B cell (primary cell): ENCODE data around the gene PRKAG2. TPM values are rescaled to one million over a fixed set of nuclear protein-coding genes. Genes with fewer than 3 reads are reported as not detected.

Source experiments
- ATAC-seq: fragments of 200-7000 bp; cut with Tn5 transposase; one replicate; pipeline ENCODE4 v1.10.0; 2021; ENCODE audit warnings: low read depth, mild to moderate bottlenecking, moderate number of reproducible peaks, moderate library complexity
- CTCF ChIA-PET: fragments of 350-600 bp; sonication (Branson Sonifier 250); formaldehyde crosslinking; loops from one replicate; lab custom pipeline; 2021; ENCODE audit warnings: antibody characterized with exemption, inconsistent platforms; lab: Charles Lee
- POLR2A ChIA-PET: fragments of 350-600 bp; sonication (Branson Sonifier 250); formaldehyde crosslinking; loops from one replicate; lab custom pipeline; 2021; ENCODE audit warnings: antibody characterized with exemption; lab: Charles Lee
- DNase-seq: peaks from one replicate; pipeline ENCODE4 v3.0.0; 2013
- H2AFZ ChIP-seq: 2 replicates; pipeline ENCODE4 v1.6.1; 2012; ENCODE audit warnings: mild to moderate bottlenecking, low read depth, low read length; ENCODE audit not compliant: insufficient read depth, poor library complexity, severe bottlenecking
- H3K27ac ChIP-seq, 2 donors: 1 replicate in 1 of 2; 2 replicates in 1 of 2; pipeline ENCODE4 v1.5.1; 2012 to 2013; ENCODE audit warnings: low read length in 2 of 2, mild to moderate bottlenecking in 2 of 2, moderate library complexity in 1 of 2
- H3K27me3 ChIP-seq, 4 experiments: fragments of 200-600 bp in 1 of 4; sonication (generic) in 1 of 4; replicated peaks in 1 of 4; 1 replicate in 2 of 4; 2 replicates in 2 of 4; pipeline versions ENCODE4 v1.6.1 to v1.7.0; 2013 to 2016; ENCODE audit warnings: low read length in 3 of 4, mild to moderate bottlenecking in 2 of 4, mixed read lengths in 1 of 4, moderate library complexity in 1 of 4; ENCODE audit not compliant: insufficient read depth in 4 of 4, control insufficient read depth in 3 of 4; ENCODE audit errors: control extremely low read depth in 1 of 4
- H3K36me3 ChIP-seq, 2 experiments: replicated peaks in 1 of 2; 1 replicate in 1 of 2; 2 replicates in 1 of 2; pipeline versions ENCODE4 v1.6.1 to v1.7.1; 2013; ENCODE audit warnings: low read length in 1 of 2; ENCODE audit not compliant: insufficient read depth in 2 of 2, control insufficient read depth in 1 of 2; ENCODE audit errors: control extremely low read depth in 1 of 2, extremely low read depth in 1 of 2
- H3K4me1 ChIP-seq, 2 donors: fragments of 200-600 bp in 1 of 2; sonication (generic) in 1 of 2; 1 replicate in 1 of 2; 2 replicates in 1 of 2; pipeline versions ENCODE4 v1.5.1 to v1.6.1; 2013 to 2017; ENCODE audit warnings: low read length in 2 of 2; ENCODE audit not compliant: control insufficient read depth in 2 of 2, insufficient read depth in 2 of 2
- H3K4me2 ChIP-seq: replicated peaks from 2 replicates; pipeline ENCODE3; 2012; ENCODE audit warnings: mild to moderate bottlenecking, low read depth, low read length; ENCODE audit not compliant: poor library complexity, severe bottlenecking
- H3K4me3 ChIP-seq, 5 experiments: fragments of 200-600 bp in 1 of 5; sonication (generic) in 1 of 5; 1 replicate in 3 of 5; 2 replicates in 2 of 5; pipeline versions ENCODE4 v1.5.1 to v1.7.0; 2011 to 2016; ENCODE audit warnings: low read length in 4 of 5, mild to moderate bottlenecking in 4 of 5, low read depth in 2 of 5, control low read depth in 1 of 5, moderate library complexity in 1 of 5; ENCODE audit not compliant: insufficient read depth in 1 of 5; ENCODE audit errors: control extremely low read depth in 1 of 5, extremely low read depth in 1 of 5
- H3K79me2 ChIP-seq: fragments of 200-600 bp; sonication (generic); one replicate; pipeline ENCODE4 v1.6.0; 2016; ENCODE audit warnings: low read length; ENCODE audit not compliant: control insufficient read depth, insufficient read depth
- H3K9ac ChIP-seq: fragments of 200-600 bp; sonication (generic); 2 replicates; pipeline ENCODE4 v1.6.1; 2017; ENCODE audit warnings: mild to moderate bottlenecking, low read length, moderate library complexity
- H3K9me3 ChIP-seq, 3 donors: one replicate each; pipeline versions ENCODE4 v1.6.1 to v1.7.1; 2013; ENCODE audit warnings: low read length in 2 of 3; ENCODE audit not compliant: control insufficient read depth in 2 of 3, insufficient read depth in 1 of 3; ENCODE audit errors: control extremely low read depth in 1 of 3
- H4K20me1 ChIP-seq: 2 replicates; pipeline ENCODE4 v1.6.0; 2012; ENCODE audit warnings: mild to moderate bottlenecking, low read length; ENCODE audit not compliant: insufficient read depth, control insufficient read depth, poor library complexity, severe bottlenecking
- H3K27ac Mint-ChIP-seq: one replicate; pipeline ENCODE4 v1.8.0; 2021; ENCODE audit warnings: mixed read lengths
- H3K27me3 Mint-ChIP-seq: one replicate; pipeline ENCODE4 v1.8.0; 2021; ENCODE audit warnings: mixed read lengths
- H3K4me1 Mint-ChIP-seq: one replicate; pipeline ENCODE4 v1.8.0; 2021; ENCODE audit warnings: mixed read lengths
- H3K4me3 Mint-ChIP-seq: one replicate; pipeline ENCODE4 v1.8.0; 2021; ENCODE audit warnings: mixed read lengths
- H3K9me3 Mint-ChIP-seq: one replicate; pipeline ENCODE4 v1.8.0; 2022; ENCODE audit warnings: mixed read lengths; ENCODE audit not compliant: insufficient read depth
- CTCF ChIP-seq: fragments of 200-600 bp; IDR thresholded peaks from one replicate; pipeline ENCODE4 v1.8.0; 2022; ENCODE audit warnings: antibody characterized with exemption, mild to moderate bottlenecking
- EZH2 ChIP-seq: IDR thresholded peaks from 2 replicates; pipeline ENCODE4 v1.6.1; 2012; ENCODE audit warnings: borderline replicate concordance, low read depth, mild to moderate bottlenecking, moderate library complexity, low read length; ENCODE audit not compliant: insufficient read depth, poor library complexity, severe bottlenecking
- WGBS: methylation state at CpG from one replicate; pipeline ENCODE4 v1.1.5; 2013; ENCODE audit warnings: missing lambda C conversion rate; ENCODE audit not compliant: insufficient coverage; 5-methylcytosine and 5-hydroxymethylcytosine counted together
- intact Hi-C: fragments of 100-400 bp; cut with micrococcal nuclease; formaldehyde crosslinking; loops from one replicate; pipeline ENCODE4 v1.10.0; 2022
- polyA plus RNA-seq: library from polyadenylated mRNA; depleted of rRNA; stranded (reverse); fragments of >200 nt; gene quantifications from 2 replicates; pipeline ENCODE4 v1.2.3, GENCODE V29; 2012
- total RNA-seq, 2 donors: library from RNA; stranded (reverse); fragments of 120-200 nt in 1 of 2; gene quantifications; 1 replicate in 1 of 2; 2 replicates in 1 of 2; pipeline versions ENCODE4 v1.2.3 to v1.2.4, GENCODE V29; 2013 to 2022

Gene PRKAG2
- total and polyA plus RNA-seq, 2 donors (not counting 1 experiment from before 2014, with no cell fraction given) = 22.1 to 56.3 TPM

- intact Hi-C loops = no loop called here
- ATAC-seq = no peak
- H3K4me2 ChIP-seq = no peak overlapping the region
- H3K27ac Mint-ChIP-seq = no peak overlapping the region
- H3K9me3 ChIP-seq = peaks cover 0 to 6% (median 0%) of the 10 kb centered on the region in 3 donors
- no peak overlapping the region for H3K9ac ChIP-seq
- ChIA-PET CTCF (no interaction called here), POLR2A (no interaction called here)
- no peaks in the 10 kb centered on the region for H3K36me3 ChIP-seq
- no peak overlapping the region for H3K4me3 ChIP-seq
- no peaks in the 10 kb centered on the region for H3K9me3 Mint-ChIP-seq
- no peaks in the 10 kb centered on the region for H3K27me3 Mint-ChIP-seq
- H3K4me1 ChIP-seq = peaks cover 15 to 16% of the 10 kb centered on the region in 2 donors
- no peak overlapping the region for H3K27ac ChIP-seq
- no peak overlapping the region for H2AFZ ChIP-seq
- H3K4me1 Mint-ChIP-seq = peaks cover 15% of the 10 kb centered on the region
- no peak for DNase-seq
- H3K27me3 ChIP-seq = no peaks in the 10 kb centered on the region
- no peak overlapping the region for H3K4me3 Mint-ChIP-seq
- peaks cover 30% of the 10 kb centered on the region for H4K20me1 ChIP-seq
- 91% methylated on average over 11 of the region's 11 CpGs for WGBS
- H3K79me2 ChIP-seq = peaks cover 5% of the 10 kb centered on the region
- TF ChIP-seq CTCF = no peak
Observed at GRCh38 chr7:151721236-151721635, 155.7 kb downstream of the PRKAG2 start.

GRCh38 chr7:151720280-151720679 is 156.6 kb downstream of the PRKAG2 start:
- ChIA-PET POLR2A (no interaction called here), CTCF (no interaction called here)
- intact Hi-C loops = no loop called here
- no peaks in the 10 kb centered on the region for H3K9me3 Mint-ChIP-seq
- H3K27me3 Mint-ChIP-seq = no peaks in the 10 kb centered on the region
- Histone ChIP-seq H3K36me3 (no peaks in the 10 kb centered on the region), H3K4me2 (no peak overlapping the region), H3K9me3 (peaks cover 0 to 6% (median 0%) of the 10 kb centered on the region in 3 donors), H2AFZ (no peak overlapping the region), H3K27me3 (no peaks in the 10 kb centered on the region), H3K9ac (no peak overlapping the region), H3K4me1 (peaks cover 5 to 6% of the 10 kb centered on the region in 2 donors), H4K20me1 (peaks cover 24% of the 10 kb centered on the region), H3K4me3 (no peak overlapping the region), H3K27ac (no peak overlapping the region), H3K79me2 (peaks cover 5% of the 10 kb centered on the region)
- no peak overlapping the region for H3K4me3 Mint-ChIP-seq
- ATAC-seq (no peak), DNase-seq (no peak)
- H3K4me1 Mint-ChIP-seq = peaks cover 8% of the 10 kb centered on the region
- no peak overlapping the region for H3K27ac Mint-ChIP-seq
- 73% methylated on average over 4 of the region's 5 CpGs for WGBS
- TF ChIP-seq CTCF = no peak
- no peak for TF ChIP-seq EZH2
